Ecto neural progenitor cell (in vitro differentiated cells): ENCODE results near the gene NPTX1.

Source experiments
- DNase-seq: peaks from one replicate; pipeline ENCODE4 v3.0.0-alpha.2; 2018; ENCODE audit warnings: low spot score

NPTX1 gene

DNA sequence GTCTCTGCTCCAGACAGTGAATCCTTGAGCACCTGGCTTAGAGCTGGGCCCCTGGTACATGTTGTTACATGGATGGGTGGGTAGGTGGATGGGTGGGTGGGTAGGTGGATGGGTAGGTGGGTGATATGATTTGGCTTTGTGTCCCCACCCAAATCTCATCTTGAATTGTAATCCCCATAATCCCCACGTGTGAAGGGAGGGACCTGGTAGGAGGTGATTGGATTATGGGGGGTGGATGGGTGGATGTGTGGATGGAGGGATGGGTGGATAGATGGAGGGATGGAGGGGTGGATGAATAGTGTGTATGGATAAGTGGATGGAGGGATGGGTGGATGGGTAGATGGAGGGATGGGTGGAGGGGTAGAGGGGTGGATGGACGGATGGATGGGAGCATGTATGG lies 26.6 kb upstream of the NPTX1 start:
- no peak for DNase-seq

DNA sequence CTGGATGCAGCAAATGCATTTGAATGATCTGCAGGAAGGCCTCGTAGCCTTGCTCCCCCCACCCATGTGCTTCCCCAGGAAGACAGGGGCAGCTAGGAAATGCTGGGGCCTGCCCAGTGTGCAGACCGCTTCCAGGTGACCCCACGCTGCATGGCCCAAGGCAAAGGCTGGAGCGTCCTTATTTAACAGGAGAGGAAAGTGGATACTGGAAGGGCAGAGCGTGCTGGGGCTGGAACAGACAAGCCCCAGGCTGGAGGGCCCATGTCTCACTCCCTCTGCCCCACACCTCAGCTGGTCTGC lies 26.1 kb upstream of the NPTX1 start:
- DNase-seq = no peak

DNA sequence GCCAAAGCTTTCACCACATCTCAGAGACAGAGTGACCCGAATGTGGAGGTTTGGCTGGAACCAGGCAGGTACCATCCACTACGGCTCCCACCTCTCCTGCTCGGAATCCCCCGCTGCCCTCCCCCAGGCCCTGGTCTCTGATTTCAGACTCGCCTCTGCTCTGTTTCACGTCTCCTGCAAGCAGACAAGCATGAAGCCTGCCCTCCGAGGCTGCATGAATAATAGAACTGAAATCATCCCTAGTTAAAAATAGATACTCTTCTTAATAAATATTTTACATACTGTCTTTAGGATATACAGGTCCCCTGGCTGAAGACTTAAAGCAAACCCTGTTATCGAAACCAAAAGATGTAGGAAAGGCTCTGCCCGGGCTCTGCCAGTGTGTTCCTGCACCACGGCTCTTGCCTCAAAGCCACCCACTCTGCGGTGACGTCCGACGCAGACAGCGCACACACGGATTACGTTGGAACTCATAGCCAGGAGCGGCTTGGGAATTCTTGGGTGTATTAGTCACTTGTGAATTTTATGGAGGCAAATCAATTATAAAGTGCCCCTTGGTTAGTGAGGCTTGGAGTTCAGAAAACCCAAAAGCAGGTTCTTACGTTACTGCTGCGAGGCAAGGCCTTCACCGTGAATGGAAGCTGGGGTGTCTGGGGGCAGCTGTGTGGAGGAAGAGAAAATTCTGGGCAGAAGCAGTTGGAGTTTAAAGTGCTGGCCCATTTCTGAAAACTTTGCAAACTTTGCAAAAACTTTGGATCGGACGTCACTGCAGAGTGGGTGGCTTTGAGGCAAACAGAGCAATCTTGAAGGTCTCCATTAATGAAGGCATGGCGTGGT lies 25.6 kb upstream of the NPTX1 start:
- DNase-seq = no peak

DNA sequence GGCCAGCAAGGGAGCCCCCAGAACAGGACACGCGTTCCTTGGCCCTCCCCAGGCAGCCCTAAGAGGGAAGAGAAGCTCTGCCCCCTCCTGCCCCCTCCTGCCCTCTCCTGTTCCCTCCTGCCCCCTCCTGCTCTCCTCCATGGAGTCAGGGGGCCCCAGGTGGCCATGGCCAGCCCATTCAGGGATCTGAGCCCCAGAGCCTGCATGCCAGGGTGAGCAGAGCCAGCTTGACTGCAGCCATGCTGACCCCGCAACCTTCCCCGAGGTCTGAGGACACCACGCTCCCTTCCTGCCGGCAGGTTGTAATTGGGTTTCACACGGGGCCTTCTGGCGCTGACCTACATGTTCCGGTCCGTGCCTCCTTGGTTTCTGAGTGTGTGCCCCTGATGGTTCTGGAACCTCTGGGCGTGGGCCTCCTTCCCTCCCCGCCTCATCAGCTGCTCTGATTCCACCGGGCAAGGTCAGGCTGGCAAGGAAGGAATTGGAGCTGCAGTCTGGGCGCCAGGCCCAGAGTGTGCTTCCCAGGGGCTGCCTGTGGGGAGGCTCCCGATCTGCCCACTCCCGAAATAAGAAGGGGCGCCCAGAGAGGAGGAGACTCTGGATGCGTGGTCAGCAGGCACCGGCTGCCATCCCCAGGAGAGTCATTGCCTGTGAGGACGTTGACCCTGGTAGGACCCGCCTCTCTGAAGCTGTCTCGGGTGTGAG lies 23.7 kb upstream of the NPTX1 start:
- no peak for DNase-seq

DNA sequence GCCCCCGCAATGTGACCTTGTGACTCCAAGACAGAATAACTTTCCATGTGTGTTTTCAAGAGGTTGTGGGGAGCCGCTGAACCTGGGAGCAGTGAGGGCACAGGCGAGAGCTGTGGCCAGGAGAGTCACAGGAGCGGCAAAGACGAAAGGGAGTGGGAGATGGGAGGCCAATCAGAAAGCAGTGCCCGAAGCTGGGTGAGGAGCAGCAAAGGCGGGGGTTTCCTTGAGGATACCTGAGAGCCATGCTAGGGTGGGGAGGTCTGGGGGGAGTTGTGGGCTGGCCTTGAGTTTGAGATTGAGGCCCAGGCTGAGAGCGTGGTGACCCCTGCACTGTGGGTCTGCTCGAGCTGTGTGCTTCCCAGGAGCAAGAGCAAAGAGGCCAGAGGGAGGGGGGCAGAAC lies 23.2 kb upstream of the NPTX1 start:
- DNase-seq = no peak

DNA sequence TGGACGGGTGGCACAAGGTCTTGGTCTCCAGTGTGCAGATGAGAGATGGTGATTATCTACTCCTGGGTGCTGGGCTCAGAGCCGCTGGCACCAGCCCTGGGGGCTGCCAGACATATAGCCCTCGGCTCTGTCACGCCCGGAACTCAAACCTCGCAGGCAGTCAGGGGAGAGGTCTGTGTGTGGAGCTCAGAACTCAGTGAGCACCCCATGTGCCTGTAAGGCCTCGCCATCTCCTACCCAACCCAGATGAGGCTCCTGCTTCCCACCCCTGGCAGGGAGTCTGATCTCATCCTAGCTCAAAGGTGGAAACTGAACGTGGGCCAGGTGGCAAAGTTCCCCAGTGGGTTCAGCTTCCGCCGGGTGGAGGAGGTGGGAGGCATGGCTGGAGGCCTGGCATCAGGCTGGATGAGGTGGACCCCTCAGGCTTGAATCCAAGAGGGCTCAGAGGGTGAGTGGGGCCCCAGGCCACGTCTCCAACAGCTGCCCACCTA lies 22.6 kb upstream of the NPTX1 start:
- no peak for DNase-seq

DNA sequence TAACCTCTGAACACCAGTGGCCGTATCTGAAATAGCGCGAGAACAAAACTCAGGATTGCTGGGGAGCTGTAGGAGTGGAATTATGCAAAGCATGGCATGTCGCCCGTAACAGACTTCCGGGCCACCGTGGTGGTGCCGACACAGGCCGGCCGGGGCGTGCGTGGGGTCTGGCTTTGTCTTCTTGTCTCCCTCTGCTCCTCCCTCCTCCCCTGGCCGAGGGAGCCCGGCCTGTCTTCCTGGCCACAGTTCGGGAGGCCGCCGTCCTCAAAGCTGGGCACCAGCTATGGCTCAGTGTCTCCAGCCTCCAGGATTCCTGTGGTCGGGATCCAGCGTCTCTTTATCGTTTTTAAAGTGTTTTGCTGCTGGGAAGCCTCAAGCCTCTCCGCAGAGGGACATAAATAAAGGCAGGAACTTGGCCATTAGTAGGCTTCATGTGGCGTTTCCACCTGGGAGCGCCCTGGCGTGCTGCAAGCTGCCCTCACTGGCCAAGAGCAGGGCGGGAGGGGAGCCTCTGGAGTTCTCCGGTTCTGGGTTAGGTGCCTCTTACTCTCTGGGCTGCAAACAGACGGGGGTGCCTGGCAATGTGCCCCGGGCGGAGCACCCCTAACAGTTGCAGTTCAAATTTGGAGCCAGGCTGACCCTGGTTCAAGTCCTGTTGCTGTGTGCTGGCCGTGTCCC lies 22.0 kb upstream of the NPTX1 start:
- peak; percentile 78 for DNase-seq

DNA sequence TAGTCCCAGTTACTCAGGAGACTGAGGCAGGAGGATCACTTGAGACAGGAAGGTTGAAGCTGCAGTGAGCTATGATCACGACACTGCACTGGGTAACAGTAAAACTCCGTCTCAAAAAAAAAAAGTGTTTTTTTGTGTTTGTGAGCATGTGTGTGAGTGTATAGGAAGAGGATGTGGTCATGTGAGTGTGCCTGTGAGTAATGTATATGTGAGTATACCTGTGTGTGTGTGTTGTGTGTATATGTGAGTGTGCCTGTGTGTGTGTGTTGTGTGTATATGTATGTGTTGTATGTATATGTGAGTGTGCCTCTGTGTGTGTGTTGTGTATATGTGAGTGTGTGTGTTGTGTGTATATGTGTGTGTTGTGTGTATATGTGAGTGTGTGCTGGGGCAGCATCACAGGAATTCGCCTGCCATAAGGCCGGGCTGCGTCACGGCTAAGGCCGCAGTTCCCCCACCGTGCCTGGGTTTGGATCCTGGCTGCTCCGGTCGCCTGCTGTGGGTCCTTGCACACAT lies 21.4 kb upstream of the NPTX1 start:
- no peak for DNase-seq

DNA sequence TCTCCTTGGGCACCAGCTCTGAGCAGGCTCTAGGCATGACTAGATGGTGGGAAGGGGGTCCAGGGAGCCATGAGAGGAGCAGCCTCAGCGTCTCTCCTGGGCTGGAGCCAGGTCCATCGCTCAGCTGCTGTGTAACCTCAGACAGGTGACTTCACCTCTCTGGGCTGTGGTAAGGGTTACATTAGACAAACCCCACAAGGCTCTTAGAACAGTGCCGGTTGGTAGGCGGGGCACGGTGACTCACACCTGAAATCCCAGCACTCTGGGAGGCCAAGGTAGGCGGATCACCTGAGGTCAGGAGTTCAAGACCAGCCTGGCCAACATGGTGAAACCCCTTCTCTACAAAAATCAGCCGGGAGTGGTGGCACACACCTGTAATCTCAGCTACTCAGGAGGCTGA lies 18.1 kb upstream of the NPTX1 start:
- DNase-seq = no peak

DNA sequence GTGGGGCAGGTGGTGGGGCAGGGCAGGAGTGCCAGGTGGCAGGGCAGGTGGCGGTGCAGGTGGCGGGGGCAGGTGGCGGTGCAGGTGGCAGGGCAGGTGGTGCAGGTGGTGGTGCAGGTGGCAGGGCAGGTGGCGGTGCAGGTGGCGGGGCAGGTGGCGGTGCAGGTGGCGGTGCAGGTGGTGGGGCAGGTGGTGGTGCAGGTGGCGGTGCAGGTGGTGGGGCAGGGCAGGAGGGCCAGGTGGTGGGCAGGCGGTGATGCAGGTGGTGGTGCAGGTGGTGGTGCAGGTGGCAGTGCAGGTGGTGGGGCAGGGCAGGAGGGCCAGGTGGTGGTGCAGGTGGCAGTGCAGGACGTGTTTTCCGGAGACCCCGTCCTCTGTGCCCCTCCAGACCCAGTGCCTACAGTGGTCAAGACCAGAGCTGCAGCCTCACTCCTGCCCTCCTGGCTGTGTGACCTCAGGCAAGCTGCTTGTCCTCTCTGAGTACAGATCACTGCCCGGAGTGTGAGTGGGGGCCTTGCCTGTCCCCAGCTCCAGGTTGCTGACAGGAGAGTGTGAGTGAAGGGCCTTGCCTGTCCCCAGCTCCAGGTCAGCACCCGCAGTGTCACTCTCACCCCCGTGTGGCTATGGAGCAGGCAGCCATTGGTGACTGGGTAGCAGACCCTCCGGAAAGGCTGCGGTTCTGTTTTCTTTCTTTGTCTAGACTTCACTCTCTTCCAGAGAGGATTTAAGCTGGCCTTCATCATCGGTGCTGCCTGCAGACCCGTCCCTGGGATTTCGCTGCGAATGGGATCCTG lies 16.1 kb upstream of the NPTX1 start:
- no peak for DNase-seq

DNA sequence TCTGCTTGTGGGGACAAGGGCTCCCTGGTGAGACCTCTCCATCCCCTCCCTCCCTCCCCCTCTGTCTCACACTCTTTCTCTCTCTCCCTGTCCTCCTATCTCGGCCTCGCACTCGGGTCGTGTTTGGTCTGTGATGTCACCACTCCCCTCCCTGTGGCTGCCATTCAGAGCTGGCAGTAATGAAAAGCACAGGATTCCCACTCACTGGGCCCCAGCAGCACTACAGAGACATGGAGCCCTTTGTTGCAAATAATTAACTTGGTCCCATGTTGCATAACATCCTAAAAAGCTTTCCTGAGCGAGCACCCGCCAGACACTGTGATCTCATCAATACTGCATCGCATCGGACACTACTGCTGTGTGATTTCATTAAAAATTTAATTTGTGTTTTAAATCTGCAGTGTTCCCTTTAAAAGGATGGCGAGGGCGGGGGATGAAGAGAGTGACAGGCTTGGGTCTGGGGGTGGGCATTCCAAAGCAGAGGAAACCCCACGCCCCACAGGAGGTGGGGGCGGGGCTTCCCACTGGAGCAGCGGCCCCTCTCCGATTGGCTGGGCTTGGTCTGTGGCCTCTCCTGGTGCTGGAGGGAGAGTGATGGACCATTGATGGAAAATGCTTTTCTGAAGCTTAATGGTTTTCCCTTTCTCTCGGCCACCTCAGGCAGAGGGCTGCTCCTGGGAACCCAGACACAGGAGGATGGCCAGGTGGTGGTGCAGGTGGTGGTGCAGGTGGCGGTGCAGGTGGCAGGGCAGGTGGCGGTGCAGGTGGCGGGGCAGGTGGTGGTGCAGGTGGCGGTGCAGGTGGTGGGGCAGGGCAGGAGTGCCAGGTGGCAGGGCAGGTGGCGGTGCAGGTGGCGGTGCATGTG lies 15.3 kb upstream of the NPTX1 start:
- DNase-seq = peak; percentile 81

DNA sequence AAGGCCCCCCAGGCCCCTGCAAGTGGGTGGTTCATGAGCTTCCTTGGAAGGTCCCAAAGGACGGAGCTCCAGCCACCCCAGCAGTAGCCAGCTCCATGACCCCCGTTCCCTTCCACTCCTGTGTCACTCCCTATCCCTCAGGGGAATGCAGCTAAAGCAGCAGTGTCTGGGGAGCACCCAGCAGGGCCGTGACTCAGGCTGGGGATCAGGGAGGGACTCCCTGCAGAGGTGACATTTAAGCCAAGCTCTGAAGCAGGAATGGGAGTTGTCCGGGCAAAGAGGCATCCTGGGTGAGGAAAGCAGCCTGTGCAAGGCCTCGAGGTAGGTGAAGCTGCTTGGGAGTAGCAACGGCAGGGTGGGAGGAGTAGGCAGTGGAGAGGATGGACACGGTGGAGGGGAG lies 11.1 kb upstream of the NPTX1 start:
- DNase-seq = no peak

DNA sequence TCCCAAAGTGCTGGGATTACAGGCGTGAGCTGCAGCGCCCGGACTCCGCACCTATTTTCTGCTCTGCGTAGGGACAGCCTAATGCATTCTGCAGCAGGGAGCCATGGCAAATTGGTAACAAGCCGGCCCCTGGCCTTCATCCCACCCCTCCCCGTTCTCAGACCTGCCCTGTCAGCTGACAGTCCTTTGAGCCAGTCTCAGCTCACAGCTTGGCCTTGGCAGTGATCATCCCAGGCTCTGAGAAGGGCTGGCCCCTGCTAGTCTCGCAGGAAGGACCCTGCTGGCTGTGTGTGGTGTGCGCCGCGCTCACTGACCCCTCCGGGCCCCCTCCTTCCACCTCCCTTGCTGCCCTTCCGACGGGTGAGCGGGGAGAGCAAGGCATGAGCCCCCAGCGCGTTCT lies 10.3 kb upstream of the NPTX1 start:
- no peak for DNase-seq

DNA sequence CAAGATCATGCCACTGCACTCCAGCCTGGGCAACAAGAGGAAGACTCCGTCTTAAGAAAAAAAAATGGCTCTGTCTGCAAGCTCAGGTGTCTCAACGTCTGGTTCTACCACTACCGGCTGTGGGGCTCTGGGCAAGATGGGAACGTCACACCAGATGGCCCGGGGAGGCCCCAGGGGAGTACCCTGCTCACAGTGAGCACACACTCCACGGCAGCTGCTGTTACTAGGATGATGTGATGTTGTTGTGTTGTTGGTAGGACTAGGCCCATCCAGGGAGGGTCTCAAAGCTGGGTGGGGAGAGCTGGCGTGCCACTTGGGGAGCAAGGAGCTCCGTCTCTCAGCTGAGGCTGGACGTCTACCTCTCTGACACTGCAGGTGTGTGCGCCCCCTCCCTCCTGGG lies 9.4 kb upstream of the NPTX1 start:
- DNase-seq = no peak

DNA sequence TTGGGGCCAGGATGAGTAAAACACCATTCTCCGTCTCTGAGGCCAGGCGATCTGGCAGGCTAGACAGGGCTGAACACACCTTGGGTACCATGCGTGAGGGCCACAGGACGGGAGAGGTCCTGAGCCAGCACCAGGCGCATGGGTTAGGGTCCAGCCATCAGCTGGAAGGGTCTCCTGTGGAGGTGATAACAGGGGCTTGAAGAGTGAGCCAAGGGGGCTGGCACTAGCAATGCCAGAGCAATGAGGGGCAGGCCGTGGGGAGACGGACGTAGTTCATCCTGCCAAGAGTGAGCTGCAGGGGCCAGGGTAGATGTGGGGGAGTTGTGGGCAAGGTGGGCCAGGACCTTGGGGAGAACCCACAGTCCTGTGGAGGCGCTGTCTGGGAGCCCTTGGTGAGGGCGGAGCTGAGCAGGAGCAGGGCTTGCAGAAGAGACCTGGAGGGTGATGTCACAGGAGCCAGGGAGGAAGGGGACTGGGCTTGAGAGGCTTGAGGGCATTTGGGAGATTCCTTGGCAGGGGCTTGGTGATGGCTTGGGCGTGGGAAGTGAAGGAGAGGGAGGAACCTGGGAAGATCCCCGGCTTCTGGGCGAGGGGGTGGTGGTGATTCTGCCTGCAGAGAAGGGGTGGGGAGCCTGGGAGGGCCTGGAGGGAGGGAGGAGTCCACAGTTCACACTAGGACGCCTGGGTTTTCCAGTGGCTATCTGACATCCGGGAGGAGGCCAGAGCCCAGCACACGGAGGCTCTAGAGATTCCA lies 6.3 kb upstream of the NPTX1 start:
- no peak for DNase-seq

DNA sequence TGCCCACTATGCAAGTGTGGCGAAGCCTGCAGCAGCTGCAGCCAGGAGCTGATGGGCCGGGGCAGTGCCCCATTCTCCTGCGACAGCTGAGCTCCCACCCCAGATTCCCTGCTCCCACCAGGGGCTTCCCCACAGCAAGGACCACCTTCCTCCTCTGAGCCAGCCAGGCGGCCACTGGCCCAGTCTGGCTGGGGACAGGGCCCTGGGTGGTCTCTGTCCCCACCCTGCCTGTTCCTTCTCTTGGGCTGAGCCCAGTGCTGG lies 5.6 kb upstream of the NPTX1 start:
- DNase-seq = no peak

DNA sequence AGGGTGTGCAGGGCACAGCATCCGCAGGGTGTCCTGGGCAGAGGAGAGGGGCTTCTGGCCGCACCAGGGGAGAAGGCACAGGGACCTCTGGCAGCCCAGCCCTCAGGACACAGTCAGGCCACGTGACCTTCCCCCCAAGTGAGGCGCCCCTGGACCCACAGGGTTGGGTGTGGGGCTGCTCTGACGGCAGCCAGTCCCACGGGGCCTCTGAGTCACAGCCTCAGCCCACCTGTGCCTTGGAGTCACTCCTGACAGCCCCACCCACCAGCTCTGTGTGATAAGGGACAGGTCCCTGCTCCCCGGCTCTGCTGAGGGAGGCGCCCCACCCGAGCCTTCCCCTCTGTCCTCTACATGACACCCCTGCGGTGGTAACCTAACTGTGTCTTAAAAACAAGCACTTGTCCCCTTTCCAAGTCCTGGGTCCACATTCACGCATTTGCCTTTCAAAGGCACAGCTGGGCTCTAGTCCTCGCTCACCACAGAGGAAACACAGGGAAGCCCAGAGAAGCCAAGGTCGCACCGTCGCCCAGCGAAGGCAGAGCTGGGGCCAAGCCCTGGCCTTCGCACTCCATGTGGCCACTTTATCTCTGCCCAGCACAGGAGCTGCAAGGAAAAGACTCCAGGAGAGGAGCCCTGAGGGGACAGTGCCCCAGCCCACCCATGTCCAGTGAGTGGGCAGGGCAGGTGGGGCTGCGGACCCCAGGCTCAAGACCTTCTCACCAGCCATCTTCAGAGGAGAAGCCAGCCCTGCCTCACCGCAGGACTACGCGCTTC lies 5.1 kb upstream of the NPTX1 start:
- no peak for DNase-seq

DNA sequence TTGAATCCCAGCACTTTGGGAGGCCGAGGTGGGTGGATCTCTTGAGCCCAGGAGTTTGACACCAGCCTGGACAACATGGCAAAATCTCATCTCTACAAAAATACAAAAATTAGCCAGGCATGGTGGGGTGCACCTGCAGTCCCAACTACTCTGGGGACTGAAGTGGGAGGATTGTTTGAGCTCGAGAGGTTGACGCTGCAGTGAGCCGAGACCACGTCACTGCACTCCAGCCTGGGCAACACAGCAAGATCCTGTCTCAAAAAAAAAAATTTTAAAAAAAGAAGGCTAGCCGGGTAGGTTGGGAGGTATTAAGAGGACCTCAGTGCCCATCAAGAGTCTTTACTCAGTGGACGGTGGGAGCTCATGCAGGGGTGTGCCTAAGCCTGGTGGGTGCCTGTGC lies 3.8 kb upstream of the NPTX1 start:
- DNase-seq = no peak

DNA sequence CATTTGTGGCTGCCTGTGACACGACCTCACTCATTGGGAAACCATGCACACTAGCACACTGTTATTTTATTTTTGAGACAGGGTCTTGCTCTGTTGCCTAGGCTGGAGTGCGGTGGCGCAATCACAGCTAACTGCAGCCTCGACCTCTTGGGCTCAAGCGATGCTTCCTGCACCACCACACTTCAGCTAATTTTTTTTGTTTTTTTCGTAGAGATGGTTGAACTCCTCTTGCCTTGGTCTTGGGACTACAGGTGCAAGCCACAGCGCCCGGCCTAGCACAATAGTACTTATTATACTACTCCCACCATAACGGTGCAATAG lies 2.8 kb upstream of the NPTX1 start:
- DNase-seq = no peak
